Aortic smooth muscle cell (primary cell): Measurements from ENCODE around the gene COL4A6. TPM values are rescaled to one million over a fixed set of nuclear protein-coding genes. Genes with fewer than 3 reads are reported as not detected.

Experiments
- total RNA-seq: library from RNA; depleted of rRNA; stranded (reverse); fragments of >200 nt; gene quantifications from 2 replicates; pipeline ENCODE4 v1.2.3, GENCODE V29; 2014

The COL4A6 gene
- total RNA-seq = 4.4 and 7.3 TPM in 2 replicates

DNA sequence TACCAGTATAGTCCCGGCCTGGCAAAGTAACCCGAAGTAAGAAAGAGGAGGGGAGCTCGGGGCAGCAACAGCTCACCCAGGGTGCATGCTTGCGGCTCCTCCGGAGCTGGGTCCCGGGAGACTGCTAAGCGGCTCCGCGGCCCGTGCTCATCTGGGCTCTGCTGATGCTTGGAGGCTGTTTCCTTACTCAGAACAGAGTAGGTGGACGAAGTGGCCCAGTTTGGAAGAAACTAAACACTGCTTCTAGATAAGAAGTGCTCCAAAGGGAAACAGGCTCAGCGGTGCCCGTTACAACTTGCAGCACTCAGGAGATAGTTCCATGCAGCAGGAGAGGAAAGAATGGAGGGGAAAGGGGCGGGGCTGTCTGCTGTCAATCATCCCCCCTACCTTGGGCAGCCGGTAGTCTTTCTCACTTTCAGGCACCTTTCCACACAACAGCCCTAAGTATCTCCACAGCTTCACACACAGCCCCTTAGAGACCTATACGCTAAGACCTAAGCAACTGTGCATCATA, at the start of gene COL4A6:
Gene COL4A6, minus strand, starts transcription at position 313 of the 514 bp plus-strand sequence. Its CDS starts 226 bp downstream, at position 87.

DNA sequence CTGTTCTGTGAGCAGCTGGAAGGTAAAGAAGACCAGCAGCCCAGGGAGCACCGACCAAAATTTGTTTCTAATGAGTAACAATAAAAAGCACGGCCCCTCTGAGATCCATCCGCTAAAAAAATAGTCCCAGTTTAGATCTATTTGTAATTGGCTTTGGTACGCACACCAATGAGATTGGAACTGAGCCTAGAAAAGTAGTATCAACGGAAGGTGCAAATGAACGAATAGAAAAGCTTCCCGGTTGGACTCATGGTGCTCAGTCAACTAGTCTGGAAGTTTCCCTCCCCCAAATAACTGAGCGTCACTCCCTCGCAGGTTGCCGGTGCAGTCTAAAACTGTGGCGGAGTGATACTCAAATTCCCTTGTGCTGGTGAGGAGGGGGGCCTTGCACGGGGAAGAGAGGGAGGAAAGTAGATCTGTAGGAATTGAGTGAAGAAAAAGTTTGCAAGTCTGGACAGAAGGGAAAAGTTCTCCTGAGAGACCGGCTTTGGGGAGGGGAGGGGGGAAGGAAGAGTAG, 1.3 kb upstream of the COL4A6 start, which contains the start of gene COL4A5:
Gene COL4A5, plus strand, starts transcription at position 413 of the 517 bp plus-strand sequence. CDS start 288 bp downstream, outside the sequence.

Other genes starting within 250 kb of the COL4A6 start
- 53.1 and 70.9 TPM in 2 replicates for gene COL4A5, start 1.4 kb upstream of the COL4A6 start, total RNA-seq